ENCODE data around the gene MR1.
A peak's percentile ranks its signal among the peaks of the same experiment; 100 is the strongest.

Gene MR1

DNA sequence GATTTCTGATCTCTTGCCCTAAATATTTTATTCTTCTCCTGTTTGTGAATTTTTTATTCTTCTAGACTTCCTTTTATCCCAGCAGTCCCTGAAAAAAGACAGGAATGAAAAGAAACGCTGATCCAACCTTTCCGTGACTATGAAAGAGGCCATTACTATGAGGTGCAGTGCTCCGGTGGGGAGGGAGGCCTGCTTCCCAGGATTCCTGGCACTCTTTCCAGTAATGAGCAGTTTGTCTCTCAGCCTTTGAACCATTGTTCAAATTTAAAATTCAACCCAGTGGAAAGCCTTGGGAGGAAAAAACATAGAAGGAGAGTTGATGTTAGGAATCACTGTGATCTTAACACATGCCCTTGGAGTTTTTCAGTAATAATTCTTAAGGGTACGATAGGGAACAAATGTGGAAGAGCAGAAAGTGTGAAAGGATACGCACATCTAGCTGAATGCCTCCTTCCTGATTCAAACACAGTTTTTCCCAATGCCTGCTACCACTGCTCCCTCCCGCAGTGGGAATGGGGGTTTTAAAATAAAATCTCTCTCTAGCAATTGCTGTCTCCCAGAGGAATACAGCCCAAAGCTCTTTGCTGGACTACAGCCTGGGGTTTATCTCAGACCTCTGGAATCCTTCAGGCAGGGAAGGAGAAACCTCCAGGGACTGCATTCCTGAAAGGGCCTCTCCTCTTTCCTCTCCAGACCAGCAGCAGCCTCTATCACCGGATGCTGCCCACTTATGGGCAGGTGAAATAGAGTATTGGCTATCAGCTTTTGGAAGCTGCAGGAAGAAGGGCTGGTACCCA is 60.8 kb downstream of the MR1 start:
- DNase-seq, result no peak

DNA sequence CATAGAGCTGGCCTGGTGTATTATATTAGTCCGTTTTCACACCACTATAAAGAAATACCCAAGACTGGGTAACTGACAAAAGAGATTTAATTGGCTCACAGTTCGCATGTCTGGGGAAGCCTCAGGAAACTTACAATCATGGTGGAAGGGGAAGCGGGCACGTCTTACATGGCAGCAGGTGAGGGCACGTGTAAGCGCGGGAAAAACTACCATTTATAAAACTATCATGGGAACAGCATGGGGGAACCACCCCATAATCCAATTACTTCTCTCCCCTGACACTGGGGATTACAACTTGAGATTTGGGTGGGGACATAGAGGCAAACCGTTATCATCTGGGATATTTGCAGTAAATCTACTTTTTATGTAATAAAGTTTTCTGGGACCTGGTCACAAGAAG is 61.5 kb downstream of the MR1 start:
- no peak for DNase-seq

- no peak for DNase-seq
Observed at GRCh38 chr1:181095763-181096184, 62.0 kb downstream of the MR1 start.

- DNase-seq, result peak; percentile 18
Observed at GRCh38 chr1:181097242-181097641, 63.5 kb downstream of the MR1 start.

DNA sequence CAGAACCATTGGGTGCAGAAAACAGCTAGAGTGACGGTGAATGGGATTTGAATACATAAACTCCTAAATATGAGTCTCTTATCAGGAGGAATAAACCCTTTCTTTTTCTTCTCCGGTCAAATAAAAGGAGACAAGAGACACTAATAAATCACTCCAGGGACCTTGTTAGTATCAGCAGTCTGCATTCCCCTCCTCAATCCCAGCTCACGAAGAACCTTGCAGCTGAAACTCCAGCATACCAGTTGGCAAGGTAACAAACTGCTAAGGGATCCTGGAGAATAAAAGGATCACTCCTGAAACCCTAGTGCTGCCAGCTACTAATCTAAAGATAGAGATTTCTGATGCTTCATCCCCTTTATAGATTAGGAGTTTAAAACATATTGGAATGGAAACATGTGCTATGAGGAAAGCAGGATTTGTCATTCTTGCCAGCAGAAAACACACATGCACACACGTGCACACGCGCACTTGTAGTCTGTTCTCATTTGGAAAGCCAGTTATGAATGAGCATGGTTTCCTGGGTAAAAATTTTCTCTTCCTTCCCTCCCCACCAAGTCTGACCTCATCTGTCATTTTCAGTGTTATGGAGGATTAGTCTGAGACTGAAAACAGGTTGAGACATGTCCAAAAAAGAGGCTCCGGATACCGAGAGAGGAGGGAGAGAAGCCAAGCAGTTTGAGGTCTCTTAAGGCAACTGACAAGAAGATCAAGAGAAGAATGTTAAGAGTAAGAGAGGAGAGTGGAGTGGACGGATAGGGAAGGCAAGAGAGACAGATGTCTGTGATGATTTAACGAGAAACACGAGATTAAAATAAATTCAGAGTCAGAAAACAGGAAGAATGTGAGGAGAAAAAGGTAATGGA is 65.6 kb downstream of the MR1 start:
- DNase-seq, result peak; percentile 72

- no peak for DNase-seq
Observed at GRCh38 chr1:181100015-181100905, 66.5 kb downstream of the MR1 start.

GRCh38 chr1:181100934-181101333 is 67.2 kb downstream of the MR1 start:
- no peak for DNase-seq

GRCh38 chr1:181101581-181102226 is 67.9 kb downstream of the MR1 start:
- DNase-seq, result peak; percentile 85

- no peak for DNase-seq
Observed at GRCh38 chr1:181102841-181103240, 69.1 kb downstream of the MR1 start.

DNA sequence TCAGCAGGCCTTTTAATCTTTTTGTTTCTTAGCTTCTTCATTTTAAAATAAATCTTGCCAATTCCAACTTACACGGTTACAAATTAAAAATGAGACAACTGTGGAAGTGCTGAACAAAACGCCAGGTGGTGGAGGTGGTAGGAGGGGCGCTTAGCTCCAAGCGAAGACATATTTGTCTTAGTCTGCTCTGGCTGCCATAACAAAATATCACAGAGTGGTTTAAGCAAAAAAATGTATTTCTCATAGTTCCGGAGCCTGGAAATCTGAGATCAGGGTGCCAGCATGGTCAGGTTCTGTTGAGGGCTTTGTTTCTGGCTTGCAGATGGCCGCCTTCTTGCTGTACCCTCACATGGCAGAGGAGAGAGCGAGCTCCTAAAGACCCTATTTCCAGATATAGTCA is 69.6 kb downstream of the MR1 start:
- no peak for DNase-seq

DNA sequence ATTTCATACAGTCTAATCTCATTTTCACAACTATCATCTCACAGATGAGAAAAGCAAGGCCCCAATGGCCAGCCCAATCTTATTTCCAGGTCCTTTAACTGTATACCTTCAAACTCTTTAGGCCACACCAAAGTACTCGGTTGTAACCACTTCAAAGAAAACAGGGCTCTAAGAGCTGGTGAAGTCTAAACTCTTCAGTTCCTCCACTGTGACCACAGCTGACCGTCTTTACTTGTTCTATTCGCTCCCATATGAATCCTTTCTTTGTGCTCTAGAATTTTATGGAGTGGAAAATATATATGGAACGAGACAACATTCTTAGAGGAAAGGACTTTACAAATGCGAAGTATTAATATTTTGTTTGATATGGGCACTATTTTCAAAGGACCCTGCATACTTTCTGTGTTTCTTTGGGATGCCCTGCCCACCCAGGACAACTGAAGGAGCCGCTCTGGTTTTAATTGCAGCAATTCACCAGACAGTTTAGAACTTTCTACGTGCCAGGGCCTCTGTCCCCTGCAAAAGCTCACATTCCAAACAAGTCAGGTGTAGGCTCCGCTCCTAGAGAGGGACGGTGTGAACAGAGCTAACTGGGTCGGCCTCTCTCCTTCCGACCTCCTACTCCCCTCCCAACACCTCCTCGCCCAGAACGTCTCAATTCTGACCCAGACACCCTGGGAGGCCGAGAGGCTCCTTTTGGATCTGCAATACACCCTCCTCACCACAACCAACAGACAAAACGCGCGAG is 70.4 kb downstream of the MR1 start:
- no peak for DNase-seq

DNA sequence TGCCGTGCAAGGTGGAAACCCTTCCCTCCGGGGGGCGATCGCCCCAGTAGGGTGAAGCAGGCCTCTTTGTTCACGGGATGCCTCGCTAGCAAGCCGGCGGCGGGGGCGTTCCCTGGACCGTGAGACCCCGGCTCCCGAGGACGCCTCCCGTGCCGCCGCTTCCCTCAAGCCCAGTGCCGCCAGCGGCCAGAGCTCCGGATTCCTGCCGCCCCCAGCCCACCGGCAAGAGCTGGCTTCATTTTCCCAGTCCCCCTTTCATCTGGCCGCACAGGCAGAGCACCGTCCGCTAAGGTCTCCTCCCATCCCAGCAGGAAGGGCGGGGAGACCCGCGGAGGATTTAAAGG is 71.0 kb downstream of the MR1 start:
- DNase-seq, result no peak

GRCh38 chr1:181105134-181106021 is 71.6 kb downstream of the MR1 start:
- peak; percentile 92 for DNase-seq

DNA sequence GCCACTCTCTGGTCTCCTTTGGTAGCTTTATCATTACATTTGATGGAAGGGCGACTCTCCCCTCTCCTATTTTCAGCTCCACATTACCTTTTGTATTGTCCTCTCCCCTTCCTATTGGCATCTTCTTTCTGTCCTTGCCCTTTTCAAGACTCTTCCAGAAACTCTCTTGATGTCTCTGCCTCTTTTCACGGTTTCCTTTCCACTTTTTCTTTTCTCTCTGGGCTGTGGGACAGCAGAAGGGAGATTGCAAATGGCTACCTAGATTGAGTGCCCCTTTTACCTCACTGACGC is 72.2 kb downstream of the MR1 start:
- DNase-seq, result no peak

- DNase-seq, result no peak
Observed at GRCh38 chr1:181106479-181106878, 72.7 kb downstream of the MR1 start.

- no peak for DNase-seq
Observed at GRCh38 chr1:181107711-181108110, 73.9 kb downstream of the MR1 start.

GRCh38 chr1:181108304-181108867 is 74.6 kb downstream of the MR1 start:
- DNase-seq, result no peak

- DNase-seq, result no peak
Observed at GRCh38 chr1:181110013-181110412, 76.2 kb downstream of the MR1 start.

All from NCI-H2227 treated with DMSO at 0.1 percent for 48 hours (cell line).